Measurements from ENCODE around the gene JOSD1.
A peak's percentile ranks its signal among the peaks of the same experiment; 100 is the strongest.

Gene JOSD1

GRCh38 chr22:38712486-38713207 lies 11.9 kb upstream of the JOSD1 start:
- no peak for DNase-seq

GRCh38 chr22:38710866-38711265 lies 10.1 kb upstream of the JOSD1 start:
- DNase-seq: no peak

- DNase-seq: no peak
Measured at GRCh38 chr22:38710351-38710750, 9.6 kb upstream of the JOSD1 start.

GRCh38 chr22:38709306-38709705 lies 8.6 kb upstream of the JOSD1 start:
- DNase-seq: no peak

GRCh38 chr22:38707984-38708383 lies 7.2 kb upstream of the JOSD1 start:
- no peak for DNase-seq

GRCh38 chr22:38707346-38707745 lies 6.6 kb upstream of the JOSD1 start:
- no peak for DNase-seq

GRCh38 chr22:38706901-38707195 lies 6.1 kb upstream of the JOSD1 start:
- DNase-seq: no peak

GRCh38 chr22:38706101-38706900 lies 5.6 kb upstream of the JOSD1 start:
- peak; percentile 35 for DNase-seq

- peak; percentile 100 for DNase-seq
Measured at GRCh38 chr22:38705235-38706100, 4.7 kb upstream of the JOSD1 start, which contains the start of gene GTPBP1. GTPBP1 (plus strand) TSS chr22:38705944; CDS start chr22:38705956, 12 bp downstream.

GRCh38 chr22:38704654-38705234 lies 4.0 kb upstream of the JOSD1 start:
- DNase-seq: no peak

- DNase-seq: no peak
Measured at GRCh38 chr22:38700270-38700788, 414 bp downstream of the JOSD1 start.

- DNase-seq: peak; percentile 55
Measured at GRCh38 chr22:38699784-38700183, 959 bp downstream of the JOSD1 start.

GRCh38 chr22:38699143-38699542 lies 1.6 kb downstream of the JOSD1 start:
- DNase-seq: no peak

- DNase-seq: no peak
Measured at GRCh38 chr22:38698407-38699094, 2.2 kb downstream of the JOSD1 start.

- peak; percentile 9 for DNase-seq
Measured at GRCh38 chr22:38697425-38698089, 3.2 kb downstream of the JOSD1 start.

GRCh38 chr22:38696606-38697424 lies 3.9 kb downstream of the JOSD1 start:
- peak; percentile 85 for DNase-seq

- no peak for DNase-seq
Measured at GRCh38 chr22:38694940-38695339, 5.8 kb downstream of the JOSD1 start.

- DNase-seq: no peak
Measured at GRCh38 chr22:38694049-38694448, 6.7 kb downstream of the JOSD1 start.

- no peak for DNase-seq
Measured at GRCh38 chr22:38689651-38690050, 11.1 kb downstream of the JOSD1 start.

- DNase-seq: no peak
Measured at GRCh38 chr22:38685761-38686160, 15.0 kb downstream of the JOSD1 start.
